GM12872 (cell line): Measurements from ENCODE around the gene IFIH1.

Experiments
- CTCF ChIP-seq: IDR thresholded peaks from 3 replicates; pipeline ENCODE4 v1.5.1; 2011; ENCODE audit warnings: low read depth, mild to moderate bottlenecking, low read length, moderate library complexity; ENCODE audit not compliant: insufficient read depth

The IFIH1 gene

GRCh38 chr2:162308747-162309503 is 9.6 kb downstream of the IFIH1 start:
- TF ChIP-seq CTCF = no peak

GRCh38 chr2:162305901-162306300 is 12.6 kb downstream of the IFIH1 start:
- no peak for TF ChIP-seq CTCF

- TF ChIP-seq CTCF = no peak
Observed at GRCh38 chr2:162301877-162302276, 16.6 kb downstream of the IFIH1 start.

GRCh38 chr2:162301151-162301804 is 17.2 kb downstream of the IFIH1 start:
- TF ChIP-seq CTCF = peak; percentile 69

- no peak for TF ChIP-seq CTCF
Observed at GRCh38 chr2:162300266-162300665, 18.2 kb downstream of the IFIH1 start.

- TF ChIP-seq CTCF = no peak
Observed at GRCh38 chr2:162298669-162299335, 19.7 kb downstream of the IFIH1 start.

- peak; percentile 69 for TF ChIP-seq CTCF
Observed at GRCh38 chr2:162297925-162298552, 20.4 kb downstream of the IFIH1 start.
